Karpas-422 (cell line): ENCODE results near the gene THBS3. TPM values are rescaled to one million over a fixed set of nuclear protein-coding genes. Genes with fewer than 3 reads are reported as not detected.
A peak's percentile ranks its signal among the peaks of the same experiment; 100 is the strongest.
"Not testable (repeated sequence)": the region's sequence is repeated elsewhere in the genome, so short reads cannot be mapped to it uniquely, and the experiment has no call there.

Experiments used
- DNase-seq: peaks from one replicate; pipeline ENCODE4 v3.0.0-alpha.2; 2015
- H2AFZ ChIP-seq: fragments of 200-600 bp; sonication (generic); 2 replicates; pipeline ENCODE4 v1.6.1; 2014; ENCODE audit warnings: antibody characterized with exemption, low read length, mixed read lengths
- H3K27ac ChIP-seq: fragments of 200-600 bp; sonication (generic); 2 replicates; pipeline ENCODE4 v1.5.1; 2014; ENCODE audit warnings: mild to moderate bottlenecking, low read length, moderate library complexity
- H3K27me3 ChIP-seq: fragments of 200-600 bp; sonication (generic); 2 replicates; pipeline ENCODE4 v1.6.1; 2014; ENCODE audit warnings: low read length, mixed read lengths
- H3K36me3 ChIP-seq: fragments of 200-600 bp; sonication (generic); 2 replicates; pipeline ENCODE4 v1.6.1; 2014; ENCODE audit warnings: low read length, mixed read lengths; ENCODE audit not compliant: insufficient read depth
- H3K4me1 ChIP-seq: fragments of 200-600 bp; sonication (generic); 2 replicates; pipeline ENCODE4 v1.6.1; 2014; ENCODE audit warnings: mild to moderate bottlenecking, low read length, mixed read lengths
- H3K4me2 ChIP-seq: fragments of 200-600 bp; sonication (generic); 2 replicates; pipeline ENCODE4 v1.6.1; 2014; ENCODE audit warnings: low read length, low read depth, mild to moderate bottlenecking; ENCODE audit not compliant: poor library complexity, severe bottlenecking
- H3K4me3 ChIP-seq: fragments of 200-600 bp; sonication (generic); 2 replicates; pipeline ENCODE4 v1.5.1; 2014; ENCODE audit warnings: mild to moderate bottlenecking, antibody characterized with exemption, low read length, mixed read lengths
- H3K79me2 ChIP-seq: fragments of 200-600 bp; sonication (generic); 2 replicates; pipeline ENCODE4 v1.6.1; 2014; ENCODE audit warnings: mild to moderate bottlenecking, low read length, mixed read lengths
- H3K9ac ChIP-seq: fragments of 200-600 bp; sonication (generic); 2 replicates; pipeline ENCODE4 v1.6.0; 2014; ENCODE audit warnings: low read length
- H3K9me2 ChIP-seq: fragments of 200-600 bp; sonication (generic), shearing (Covaris generic); replicated peaks from 2 replicates; pipeline ENCODE4 v1.6.0; 2014; ENCODE audit warnings: mild to moderate bottlenecking, low read length, moderate library complexity; ENCODE audit not compliant: insufficient read depth
- H3K9me3 ChIP-seq: fragments of 300-700, 200-600 bp; sonication (generic); 2 replicates; pipeline ENCODE4 v1.6.1; 2014; ENCODE audit warnings: low read length, mixed read lengths
- H4K20me1 ChIP-seq: fragments of 200-600 bp; sonication (generic); 2 replicates; pipeline ENCODE4 v1.6.1; 2014; ENCODE audit warnings: mild to moderate bottlenecking, antibody characterized with exemption, low read length, low read depth; ENCODE audit not compliant: insufficient read depth
- total RNA-seq: library from RNA; depleted of rRNA; stranded (reverse); fragments of >200 nt; shearing (Covaris generic); gene quantifications from 2 replicates; pipeline ENCODE4 v1.2.3, GENCODE V29; 2014; ENCODE audit warnings: low replicate concordance

THBS3 gene
- total RNA-seq, 1 experiment from 2014 or later: 11.9 TPM

- H3K4me1 ChIP-seq: peaks cover 22% of the 10 kb centered on the region
- H3K4me2 ChIP-seq: peak overlapping the region; percentile 73
- no peaks in the 10 kb centered on the region for H3K27me3 ChIP-seq
- peaks cover 12% of the 10 kb centered on the region for H3K79me2 ChIP-seq
- DNase-seq: peak; percentile 96
- no peaks in the 10 kb centered on the region for H3K9me2 ChIP-seq
- H4K20me1 ChIP-seq: no peaks in the 10 kb centered on the region
- H3K27ac ChIP-seq: no peak overlapping the region
- H3K36me3 ChIP-seq: peaks cover 9% of the 10 kb centered on the region; the same call in 1 of the 2 replicates
- H3K9ac ChIP-seq: peak overlapping the region; percentile 64
- H3K9me3 ChIP-seq: no peaks in the 10 kb centered on the region
- H2AFZ ChIP-seq: peak overlapping the region; percentile 77; the same call in 1 of the 2 replicates
- peak overlapping the region; percentile 63 for H3K4me3 ChIP-seq
These were observed 40.3 kb downstream of the THBS3 start for GRCh38 chr1:155167166-155168104.

GRCh38 chr1:155166471-155167165 lies 41.1 kb downstream of the THBS3 start:
- no peaks in the 10 kb centered on the region for H3K27me3 ChIP-seq
- peak overlapping the region; percentile 60; the same call in 1 of the 2 replicates for H3K4me3 ChIP-seq
- no peak overlapping the region for H3K27ac ChIP-seq
- H3K79me2 ChIP-seq: peaks cover 4% of the 10 kb centered on the region; the same call in 1 of the 2 replicates
- peak; percentile 44 for DNase-seq
- H3K36me3 ChIP-seq: peaks cover 9% of the 10 kb centered on the region; the same call in 1 of the 2 replicates
- H3K9me2 ChIP-seq: no peaks in the 10 kb centered on the region
- peak overlapping the region; percentile 63; the same call in 1 of the 2 replicates for H2AFZ ChIP-seq
- H3K4me1 ChIP-seq: peaks cover 14% of the 10 kb centered on the region
- no peaks in the 10 kb centered on the region for H4K20me1 ChIP-seq
- peak overlapping the region; percentile 73 for H3K4me2 ChIP-seq
- peak overlapping the region; percentile 64 for H3K9ac ChIP-seq
- no peaks in the 10 kb centered on the region for H3K9me3 ChIP-seq

- no peak overlapping the region for H3K4me2 ChIP-seq
- no peaks in the 10 kb centered on the region for H3K9me2 ChIP-seq
- H2AFZ ChIP-seq: no peak overlapping the region
- peaks cover 11% of the 10 kb centered on the region for H3K4me1 ChIP-seq
- peaks cover 9% of the 10 kb centered on the region; the same call in 1 of the 2 replicates for H3K36me3 ChIP-seq
- H3K27ac ChIP-seq: no peak overlapping the region
- H3K9me3 ChIP-seq: no peaks in the 10 kb centered on the region
- DNase-seq: no peak
- H4K20me1 ChIP-seq: no peaks in the 10 kb centered on the region
- no peaks in the 10 kb centered on the region for H3K79me2 ChIP-seq
- H3K4me3 ChIP-seq: no peak overlapping the region
- H3K27me3 ChIP-seq: no peaks in the 10 kb centered on the region
- H3K9ac ChIP-seq: no peak overlapping the region
These were observed 41.6 kb downstream of the THBS3 start for GRCh38 chr1:155166051-155166470.

- not testable (repeated sequence) for H3K9me3 ChIP-seq, H3K27ac ChIP-seq, H3K4me3 ChIP-seq, H3K9me2 ChIP-seq, H3K9ac ChIP-seq, H4K20me1 ChIP-seq, H2AFZ ChIP-seq, H3K36me3 ChIP-seq, H3K27me3 ChIP-seq, H3K4me2 ChIP-seq, DNase-seq, H3K79me2 ChIP-seq
- H3K4me1 ChIP-seq: peaks cover 15% of the 10 kb centered on the region
These were observed 43.1 kb downstream of the THBS3 start for GRCh38 chr1:155164625-155165024.

- not testable (repeated sequence) for H3K4me2 ChIP-seq, H3K27me3 ChIP-seq, H3K9me2 ChIP-seq, H4K20me1 ChIP-seq, DNase-seq, H3K9ac ChIP-seq, H3K36me3 ChIP-seq, H3K9me3 ChIP-seq, H3K27ac ChIP-seq, H3K4me3 ChIP-seq, H3K79me2 ChIP-seq, H2AFZ ChIP-seq
- peaks cover 15% of the 10 kb centered on the region for H3K4me1 ChIP-seq
These were observed 43.9 kb downstream of the THBS3 start for GRCh38 chr1:155163785-155164184.

- not testable (repeated sequence) for H3K27me3 ChIP-seq, H3K36me3 ChIP-seq, H3K27ac ChIP-seq, H3K4me3 ChIP-seq, DNase-seq, H3K9me3 ChIP-seq, H3K9ac ChIP-seq, H3K4me2 ChIP-seq, H3K79me2 ChIP-seq, H3K9me2 ChIP-seq, H2AFZ ChIP-seq, H4K20me1 ChIP-seq
- peaks cover 13% of the 10 kb centered on the region for H3K4me1 ChIP-seq
These were observed 45.1 kb downstream of the THBS3 start for GRCh38 chr1:155162631-155163030.

- no peak overlapping the region for H2AFZ ChIP-seq
- H3K27ac ChIP-seq: no peak overlapping the region
- no peaks in the 10 kb centered on the region for H3K36me3 ChIP-seq
- H3K4me1 ChIP-seq: peaks cover 10% of the 10 kb centered on the region
- no peak overlapping the region for H3K9ac ChIP-seq
- no peak overlapping the region for H3K4me3 ChIP-seq
- H3K9me2 ChIP-seq: no peaks in the 10 kb centered on the region
- no peaks in the 10 kb centered on the region for H3K79me2 ChIP-seq
- no peaks in the 10 kb centered on the region for H3K27me3 ChIP-seq
- no peak for DNase-seq
- H4K20me1 ChIP-seq: no peaks in the 10 kb centered on the region
- H3K9me3 ChIP-seq: no peaks in the 10 kb centered on the region
- no peak overlapping the region for H3K4me2 ChIP-seq
These were observed 47.6 kb downstream of the THBS3 start for GRCh38 chr1:155160128-155160527.

- no peaks in the 10 kb centered on the region for H3K27me3 ChIP-seq
- H4K20me1 ChIP-seq: no peaks in the 10 kb centered on the region
- H3K9me3 ChIP-seq: no peaks in the 10 kb centered on the region
- H3K4me2 ChIP-seq: no peak overlapping the region
- no peaks in the 10 kb centered on the region for H3K79me2 ChIP-seq
- no peak overlapping the region for H3K9ac ChIP-seq
- H3K9me2 ChIP-seq: no peaks in the 10 kb centered on the region
- peaks cover 12% of the 10 kb centered on the region for H3K4me1 ChIP-seq
- no peak overlapping the region for H3K27ac ChIP-seq
- no peaks in the 10 kb centered on the region for H3K36me3 ChIP-seq
- no peak for DNase-seq
- H2AFZ ChIP-seq: no peak overlapping the region
- no peak overlapping the region for H3K4me3 ChIP-seq
These were observed 48.7 kb downstream of the THBS3 start for GRCh38 chr1:155158991-155159390.
